Liver (tissue), 9 donors: Measurements from ENCODE around the gene RAB44. TPM values are rescaled to one million over a fixed set of nuclear protein-coding genes. Genes with fewer than 3 reads are reported as not detected.

Experiments
- DNase-seq: peaks from one replicate; pipeline ENCODE4 v3.0.0-alpha.2; 2017; ENCODE audit warnings: low spot score
- H3K27ac ChIP-seq, 2 donors: one replicate each; pipeline ENCODE4 v1.7.0; 2013; ENCODE audit warnings: inconsistent platforms in 2 of 2, low read length in 2 of 2, control low read depth in 1 of 2, low read depth in 1 of 2, mild to moderate bottlenecking in 1 of 2
- H3K27me3 ChIP-seq, 4 donors: one replicate each; pipeline versions ENCODE4 v1.6.1 to v1.7.0; 2013; ENCODE audit warnings: low read length in 3 of 4, inconsistent platforms in 1 of 4, mild to moderate bottlenecking in 1 of 4, moderate library complexity in 1 of 4; ENCODE audit not compliant: control insufficient read depth in 4 of 4, insufficient read depth in 4 of 4
- H3K36me3 ChIP-seq, 4 donors: one replicate each; pipeline versions ENCODE4 v1.6.1 to v1.7.0; 2013; ENCODE audit warnings: low read length in 3 of 4, mild to moderate bottlenecking in 3 of 4, low read depth in 1 of 4, moderate library complexity in 1 of 4; ENCODE audit not compliant: control insufficient read depth in 4 of 4, insufficient read depth in 3 of 4
- H3K4me1 ChIP-seq, 4 donors: one replicate each; pipeline versions ENCODE4 v1.6.1 to v1.7.0; 2013; ENCODE audit warnings: low read length in 3 of 4, mild to moderate bottlenecking in 3 of 4, moderate library complexity in 1 of 4; ENCODE audit not compliant: control insufficient read depth in 4 of 4, insufficient read depth in 4 of 4
- H3K4me3 ChIP-seq, 3 donors: one replicate each; pipeline versions ENCODE4 v1.6.1 to v1.7.0; 2013; ENCODE audit warnings: low read length in 3 of 3, control low read depth in 1 of 3, low read depth in 1 of 3, mild to moderate bottlenecking in 1 of 3
- H3K9ac ChIP-seq, 2 donors: one replicate each; pipeline ENCODE4 v1.7.0; 2013; ENCODE audit warnings: low read length in 2 of 2, mild to moderate bottlenecking in 2 of 2, moderate library complexity in 2 of 2, control low read depth in 1 of 2, low read depth in 1 of 2
- H3K9me3 ChIP-seq, 4 donors: one replicate each; pipeline versions ENCODE4 v1.6.1 to v1.7.0; 2013; ENCODE audit warnings: low read length in 3 of 4; ENCODE audit not compliant: control insufficient read depth in 4 of 4
- ATF3 ChIP-seq: IDR thresholded peaks from 2 replicates; pipeline ENCODE4 v1.6.1; 2016; ENCODE audit warnings: antibody characterized with exemption
- CTCF ChIP-seq: fragments of 150-350 bp; IDR thresholded peaks from 2 replicates; pipeline ENCODE4 v1.5.1; 2017; ENCODE audit warnings: improper control_type of control experiment, low read depth, low read length; ENCODE audit not compliant: missing input control
- EGR1 ChIP-seq, 2 donors: IDR thresholded peaks; 2 replicates each; pipeline ENCODE4 v1.6.1; 2016 to 2018; ENCODE audit warnings: antibody characterized with exemption in 2 of 2, low read depth in 2 of 2
- FOXA1 ChIP-seq: IDR thresholded peaks from 2 replicates; pipeline ENCODE4 v1.6.1; 2016; ENCODE audit warnings: antibody characterized with exemption
- FOXA2 ChIP-seq: IDR thresholded peaks from 2 replicates; pipeline ENCODE4 v1.6.1; 2016; ENCODE audit warnings: antibody characterized with exemption
- GABPA ChIP-seq, 2 donors: IDR thresholded peaks in 1 of 2; conservative IDR thresholded peaks in 1 of 2; 2 replicates each; pipeline ENCODE4 v1.6.1; 2016; ENCODE audit warnings: antibody characterized with exemption in 2 of 2, mild to moderate bottlenecking in 1 of 2, moderate library complexity in 1 of 2
- HNF4A ChIP-seq, 2 donors: conservative IDR thresholded peaks; 2 replicates each; pipeline ENCODE4 v1.6.1; 2016; ENCODE audit warnings: antibody characterized with exemption in 2 of 2, mild to moderate bottlenecking in 2 of 2
- HNF4G ChIP-seq: IDR thresholded peaks from 2 replicates; pipeline ENCODE4 v1.6.1; 2016; ENCODE audit warnings: antibody characterized with exemption
- JUND ChIP-seq, 2 donors: IDR thresholded peaks; 2 replicates each; pipeline ENCODE4 v1.6.1; 2016; ENCODE audit warnings: antibody characterized with exemption in 2 of 2
- MAX ChIP-seq: IDR thresholded peaks from 2 replicates; pipeline ENCODE4 v1.6.1; 2016; ENCODE audit warnings: antibody characterized with exemption
- NR2F2 ChIP-seq: IDR thresholded peaks from 2 replicates; pipeline ENCODE4 v1.6.1; 2016; ENCODE audit warnings: antibody characterized with exemption
- RAD21 ChIP-seq, 2 donors: IDR thresholded peaks; 2 replicates each; pipeline ENCODE4 v1.6.1; 2016; ENCODE audit warnings: antibody characterized with exemption in 2 of 2, mild to moderate bottlenecking in 2 of 2
- REST ChIP-seq: IDR thresholded peaks from 2 replicates; pipeline ENCODE4 v1.6.1; 2016; ENCODE audit warnings: antibody characterized with exemption, mild to moderate bottlenecking
- RXRA ChIP-seq, 2 donors: IDR thresholded peaks; 2 replicates each; pipeline ENCODE4 v1.6.1; 2017 to 2018; ENCODE audit warnings: antibody characterized with exemption in 2 of 2, mild to moderate bottlenecking in 1 of 2
- SP1 ChIP-seq: IDR thresholded peaks from 2 replicates; pipeline ENCODE4 v1.6.1; 2018; ENCODE audit warnings: antibody characterized with exemption, mild to moderate bottlenecking
- TAF1 ChIP-seq: conservative IDR thresholded peaks from 2 replicates; pipeline ENCODE4 v1.6.1; 2016; ENCODE audit warnings: antibody characterized with exemption, mild to moderate bottlenecking
- YY1 ChIP-seq: IDR thresholded peaks from 2 replicates; pipeline ENCODE4 v1.6.1; 2016; ENCODE audit warnings: antibody characterized with exemption, mild to moderate bottlenecking
- ZBTB33 ChIP-seq: IDR thresholded peaks from 2 replicates; pipeline ENCODE4 v1.6.1; 2016; ENCODE audit warnings: antibody characterized with exemption
- WGBS: extraction: QIAGEN DNeasy Blood & Tissue Kit; methylation state at CpG from one replicate; pipeline ENCODE4 v1.1.7; 2013; 5-methylcytosine and 5-hydroxymethylcytosine counted together
- polyA plus RNA-seq, 2 donors: library from polyadenylated mRNA; stranded (reverse) in 1 of 2; unstranded in 1 of 2; fragments of 200-250 nt in 1 of 2; fragments of >200 nt in 1 of 2; fragmentation: Nextera tagmentation in 1 of 2; extraction: Ambion mirVana in 1 of 2; gene quantifications; one replicate each; pipeline versions ENCODE4 v1.2.1 to v1.2.3, GENCODE V29; 2013 to 2015
- total RNA-seq, 2 donors: library from RNA; depleted of rRNA; stranded (reverse); fragments of >200 nt; gene quantifications; one replicate each; pipeline ENCODE4 v1.2.3, GENCODE V29; 2014
- donor health status: healthy.
- donor health status: healthy.
- donor health status: healthy.
- donor health status: healthy.
- donor health status: healthy.

The RAB44 gene
- total and polyA plus RNA-seq, 4 donors = 0.02 to 1.3 (median 0.08) TPM; not detected in 1

GRCh38 chr6:36698871-36699271 is 1.2 kb downstream of the RAB44 start:
- no peak for DNase-seq
- Histone ChIP-seq H3K36me3 (no peaks in the 10 kb centered on the region), H3K27ac (no peak overlapping the region), H3K9ac (no peak overlapping the region), H3K4me1 (no peaks in the 10 kb centered on the region), H3K4me3 (no peak overlapping the region), H3K9me3 (no peaks in the 10 kb centered on the region), H3K27me3 (no peaks in the 10 kb centered on the region)
- no peak for TF ChIP-seq ZBTB33
- TF ChIP-seq GABPA (IDR thresholded peaks at IDR 0.05 in 1 of 2, conservative IDR thresholded peaks at IDR 0.05 in 1 of 2) = no peak
- TF ChIP-seq CTCF = no peak
- TF ChIP-seq HNF4G = no peak
- TF ChIP-seq ATF3 = no peak
- TF ChIP-seq YY1 = no peak
- TF ChIP-seq SP1 = no peak
- no peak for TF ChIP-seq REST
- TF ChIP-seq NR2F2 = no peak
- no peak for TF ChIP-seq FOXA2
- TF ChIP-seq RXRA (IDR thresholded peaks at IDR 0.05) = no peak
- TF ChIP-seq HNF4A (conservative IDR thresholded peaks at IDR 0.05) = no peak
- no peak for TF ChIP-seq FOXA1
- no peak for TF ChIP-seq EGR1 (IDR thresholded peaks at IDR 0.05; ENCODE audit: low read depth in 2 of 2)
- TF ChIP-seq TAF1 = no peak
- TF ChIP-seq RAD21 (IDR thresholded peaks at IDR 0.05) = no peak
- no peak for TF ChIP-seq JUND (IDR thresholded peaks at IDR 0.05)
- TF ChIP-seq MAX = no peak
- WGBS = 82% methylated on average over 8 of the region's 8 CpGs
